ENCODE results near the gene VEZT. TPM values are rescaled to one million over a fixed set of nuclear protein-coding genes. Genes with fewer than 3 reads are reported as not detected.

Gene VEZT
- total RNA-seq, 1 donor: 77.1 TPM

DNA sequence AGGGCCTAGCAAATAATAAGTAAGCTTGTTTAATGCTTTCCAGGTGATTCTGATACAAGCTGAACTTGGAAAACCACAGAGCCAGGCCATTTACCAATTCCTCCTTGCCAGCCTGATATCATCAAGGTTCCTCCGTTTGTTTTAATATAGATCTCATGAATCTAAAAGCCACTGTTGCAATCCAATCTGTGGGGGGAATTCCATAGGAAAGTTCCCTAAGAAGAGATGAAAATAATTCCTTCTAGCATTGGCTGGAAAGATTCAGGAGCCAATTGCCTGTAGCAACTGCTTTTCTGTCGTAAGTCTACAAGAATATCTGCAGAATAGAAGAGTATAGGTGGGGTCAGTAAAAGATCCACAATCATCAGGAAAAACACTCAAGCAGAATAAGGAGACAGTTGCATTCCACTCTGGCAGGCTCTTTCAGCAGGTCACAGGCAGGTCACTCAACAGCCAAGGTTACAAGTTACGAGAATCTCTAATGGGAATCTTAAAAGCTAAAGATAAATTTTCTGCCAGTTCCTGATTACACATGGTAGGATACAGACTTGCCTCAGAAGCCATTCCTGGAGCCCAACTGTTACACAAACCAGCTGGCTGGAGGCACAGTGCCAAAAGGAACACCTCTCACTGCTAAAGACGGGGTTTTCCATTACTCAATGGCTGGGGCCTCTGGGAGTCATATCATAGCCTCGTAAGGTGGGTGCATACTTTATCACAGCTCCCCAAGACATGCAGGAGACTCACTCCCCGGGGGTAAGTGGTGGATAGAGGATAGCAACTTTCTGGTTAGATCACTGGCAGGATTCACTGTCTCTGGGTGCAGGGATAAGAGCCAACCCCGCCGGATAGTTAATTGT, 44.0 kb upstream of the VEZT start:
- TF ChIP-seq, protein P1, sequence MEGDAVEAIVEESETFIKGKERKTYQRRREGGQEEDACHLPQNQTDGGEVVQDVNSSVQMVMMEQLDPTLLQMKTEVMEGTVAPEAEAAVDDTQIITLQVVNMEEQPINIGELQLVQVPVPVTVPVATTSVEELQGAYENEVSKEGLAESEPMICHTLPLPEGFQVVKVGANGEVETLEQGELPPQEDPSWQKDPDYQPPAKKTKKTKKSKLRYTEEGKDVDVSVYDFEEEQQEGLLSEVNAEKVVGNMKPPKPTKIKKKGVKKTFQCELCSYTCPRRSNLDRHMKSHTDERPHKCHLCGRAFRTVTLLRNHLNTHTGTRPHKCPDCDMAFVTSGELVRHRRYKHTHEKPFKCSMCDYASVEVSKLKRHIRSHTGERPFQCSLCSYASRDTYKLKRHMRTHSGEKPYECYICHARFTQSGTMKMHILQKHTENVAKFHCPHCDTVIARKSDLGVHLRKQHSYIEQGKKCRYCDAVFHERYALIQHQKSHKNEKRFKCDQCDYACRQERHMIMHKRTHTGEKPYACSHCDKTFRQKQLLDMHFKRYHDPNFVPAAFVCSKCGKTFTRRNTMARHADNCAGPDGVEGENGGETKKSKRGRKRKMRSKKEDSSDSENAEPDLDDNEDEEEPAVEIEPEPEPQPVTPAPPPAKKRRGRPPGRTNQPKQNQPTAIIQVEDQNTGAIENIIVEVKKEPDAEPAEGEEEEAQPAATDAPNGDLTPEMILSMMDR (IDR thresholded peaks at IDR 0.05; ENCODE audit: extremely low read depth, low read depth, low read length): no peak
- H3K4me2 ChIP-seq (ENCODE audit: insufficient read depth, low read length): peak overlapping the region; percentile 0
- H3K36me3 ChIP-seq (ENCODE audit: insufficient read depth, low read length): no peaks in the 10 kb centered on the region
- H4K20me1 ChIP-seq (ENCODE audit: insufficient read depth, low read length): no peaks in the 10 kb centered on the region
- H3K27me3 ChIP-seq (ENCODE audit: insufficient read depth, low read length): no peaks in the 10 kb centered on the region
- DNase-seq (ENCODE audit: insufficient read length, low spot score, missing footprints): no peak
- H3K4me3 ChIP-seq (ENCODE audit: insufficient read depth, low read length): no peak overlapping the region
- H2AFZ ChIP-seq (ENCODE audit: low read length): no peak overlapping the region
- no peaks in the 10 kb centered on the region for H3K9me3 ChIP-seq (ENCODE audit: low read depth, low read length)
- H3K4me1 ChIP-seq (ENCODE audit: insufficient read depth, low read length): peaks cover 17% of the 10 kb centered on the region
- H3K27ac ChIP-seq (ENCODE audit: low read depth, low read length): no peak overlapping the region
- no peaks in the 10 kb centered on the region for H3K79me2 ChIP-seq (ENCODE audit: insufficient read depth, low read length)

DNA sequence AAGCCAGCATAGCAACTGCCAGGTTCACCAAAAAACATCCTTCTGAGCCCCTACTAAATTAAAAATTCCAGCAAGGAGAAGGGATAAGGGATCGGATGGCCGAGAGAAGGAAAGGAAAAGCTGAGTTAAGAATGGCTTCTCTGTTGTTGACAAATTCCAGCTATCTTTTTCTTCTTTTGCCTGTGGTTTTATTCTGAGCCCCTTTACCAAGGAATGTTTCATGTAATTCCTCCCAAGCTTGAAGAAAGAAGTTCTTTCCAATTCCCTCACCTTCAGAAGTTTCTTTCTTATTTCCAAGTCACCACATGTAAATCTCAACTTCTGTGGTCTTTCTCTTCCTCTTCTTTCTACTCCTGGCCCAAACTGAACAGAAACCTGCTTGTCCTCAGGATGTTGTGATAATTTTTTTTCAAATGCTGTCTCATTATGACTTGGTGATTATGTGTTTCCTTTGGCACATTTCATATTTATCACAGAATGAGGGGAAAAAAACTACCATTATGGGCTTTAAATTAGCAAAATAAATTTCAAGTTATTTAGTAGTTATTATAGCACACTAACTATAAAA, 40.3 kb upstream of the VEZT start:
- TF ChIP-seq, protein P1 (IDR thresholded peaks at IDR 0.05; ENCODE audit: extremely low read depth, low read depth, low read length): no peak
- Histone ChIP-seq H3K4me3 (ENCODE audit: insufficient read depth, low read length) (no peak overlapping the region), H3K27me3 (ENCODE audit: insufficient read depth, low read length) (no peaks in the 10 kb centered on the region), H3K4me2 (ENCODE audit: insufficient read depth, low read length) (no peak overlapping the region), H2AFZ (ENCODE audit: low read length) (no peak overlapping the region), H3K36me3 (ENCODE audit: insufficient read depth, low read length) (no peaks in the 10 kb centered on the region), H3K9me3 (ENCODE audit: low read depth, low read length) (no peaks in the 10 kb centered on the region), H3K27ac (ENCODE audit: low read depth, low read length) (no peak overlapping the region), H3K79me2 (ENCODE audit: insufficient read depth, low read length) (no peaks in the 10 kb centered on the region), H3K4me1 (ENCODE audit: insufficient read depth, low read length) (peaks cover 12% of the 10 kb centered on the region), H4K20me1 (ENCODE audit: insufficient read depth, low read length) (no peaks in the 10 kb centered on the region)
- DNase-seq (ENCODE audit: insufficient read length, low spot score, missing footprints): no peak

DNA sequence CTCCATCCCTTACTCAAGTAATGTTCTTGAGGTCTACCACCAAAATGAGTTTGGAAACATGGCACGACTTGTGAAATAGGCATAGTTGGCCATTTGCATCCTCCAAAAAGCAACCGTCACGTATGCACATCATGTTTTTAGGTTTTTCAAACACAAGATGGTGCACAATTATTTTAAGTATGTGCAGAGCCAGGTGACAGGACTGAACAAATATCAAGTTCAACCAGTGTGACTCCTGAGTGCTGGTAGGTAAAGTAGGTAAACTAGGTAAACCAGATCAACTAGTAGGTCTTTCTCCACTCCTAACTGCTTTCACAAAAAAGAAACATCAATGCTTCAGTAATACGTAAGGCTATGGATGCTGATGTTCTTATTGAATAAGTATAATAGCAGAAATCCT, 39.5 kb upstream of the VEZT start:
- no peak overlapping the region for H3K27ac ChIP-seq (ENCODE audit: low read depth, low read length)
- TF ChIP-seq, protein P1 (IDR thresholded peaks at IDR 0.05; ENCODE audit: extremely low read depth, low read depth, low read length): no peak
- H3K79me2 ChIP-seq (ENCODE audit: insufficient read depth, low read length): no peaks in the 10 kb centered on the region
- no peaks in the 10 kb centered on the region for H4K20me1 ChIP-seq (ENCODE audit: insufficient read depth, low read length)
- H3K27me3 ChIP-seq (ENCODE audit: insufficient read depth, low read length): no peaks in the 10 kb centered on the region
- H3K36me3 ChIP-seq (ENCODE audit: insufficient read depth, low read length): no peaks in the 10 kb centered on the region
- H3K4me2 ChIP-seq (ENCODE audit: insufficient read depth, low read length): no peak overlapping the region
- H3K4me3 ChIP-seq (ENCODE audit: insufficient read depth, low read length): no peak overlapping the region
- H3K9me3 ChIP-seq (ENCODE audit: low read depth, low read length): no peaks in the 10 kb centered on the region
- DNase-seq (ENCODE audit: insufficient read length, low spot score, missing footprints): no peak
- H2AFZ ChIP-seq (ENCODE audit: low read length): no peak overlapping the region
- peaks cover 19% of the 10 kb centered on the region for H3K4me1 ChIP-seq (ENCODE audit: insufficient read depth, low read length)

DNA sequence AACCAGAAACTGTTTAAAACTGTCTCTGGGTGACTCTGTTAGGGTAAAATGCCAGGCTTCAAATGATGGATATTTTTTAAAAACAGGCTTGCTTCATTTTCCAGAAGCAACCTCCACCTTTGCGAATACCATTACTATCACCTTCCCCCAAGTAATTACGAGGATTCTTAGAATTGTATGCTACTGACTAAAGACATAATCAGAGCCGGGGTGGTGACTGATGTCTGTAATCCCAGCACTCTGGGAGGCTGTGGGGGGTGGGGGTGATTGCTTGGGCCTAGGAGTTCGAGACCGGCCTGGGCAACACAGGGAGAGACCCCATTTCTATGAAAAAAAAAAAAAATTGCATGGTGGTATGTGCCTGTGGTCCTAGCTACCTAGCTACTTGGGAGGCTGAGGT, 38.6 kb upstream of the VEZT start:
- Histone ChIP-seq H3K9me3 (ENCODE audit: low read depth, low read length) (no peaks in the 10 kb centered on the region), H3K27me3 (ENCODE audit: insufficient read depth, low read length) (no peaks in the 10 kb centered on the region), H3K79me2 (ENCODE audit: insufficient read depth, low read length) (peaks cover 4% of the 10 kb centered on the region), H4K20me1 (ENCODE audit: insufficient read depth, low read length) (no peaks in the 10 kb centered on the region), H3K4me2 (ENCODE audit: insufficient read depth, low read length) (no peak overlapping the region), H3K4me3 (ENCODE audit: insufficient read depth, low read length) (no peak overlapping the region), H2AFZ (ENCODE audit: low read length) (no peak overlapping the region), H3K36me3 (ENCODE audit: insufficient read depth, low read length) (no peaks in the 10 kb centered on the region), H3K4me1 (ENCODE audit: insufficient read depth, low read length) (peaks cover 12% of the 10 kb centered on the region), H3K27ac (ENCODE audit: low read depth, low read length) (no peak overlapping the region)
- TF ChIP-seq, protein P1 (IDR thresholded peaks at IDR 0.05; ENCODE audit: extremely low read depth, low read depth, low read length): no peak
- no peak for DNase-seq (ENCODE audit: insufficient read length, low spot score, missing footprints)

Measured in osteoblast (primary cell).